HG03571 (cell line): ENCODE data around the gene ERBB4.

ENCODE experiments used
- ATAC-seq: cut with Tn5 transposase; IDR thresholded peaks from one replicate; pipeline ENCODE4 v1.9.1; 2021; ENCODE audit not compliant: unreplicated experiment

The ERBB4 gene

DNA sequence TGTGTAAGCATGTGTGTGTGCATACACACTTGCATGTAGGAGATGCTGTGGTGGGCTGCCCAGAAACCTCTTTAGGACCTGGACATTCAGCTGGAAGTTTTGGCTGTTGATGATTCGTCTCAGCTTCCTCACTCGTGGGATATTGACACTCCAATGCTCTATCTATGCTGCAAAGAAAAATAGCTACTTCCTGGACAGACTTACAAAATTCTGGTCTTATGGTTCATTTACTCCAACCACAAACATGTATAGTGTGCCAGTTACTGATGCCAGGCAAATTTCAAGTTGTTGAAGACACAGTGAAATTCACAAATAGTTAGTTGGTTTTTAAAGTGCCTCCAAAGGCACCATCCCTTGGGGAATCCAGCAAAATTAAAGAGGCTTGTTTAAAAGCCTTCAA, 1099.6 kb downstream of the ERBB4 start:
- no peak for ATAC-seq

- no peak for ATAC-seq
These were observed 1101.2 kb downstream of the ERBB4 start for GRCh38 chr2:211437396-211437795.

GRCh38 chr2:211436182-211436581, 1102.4 kb downstream of the ERBB4 start:
- ATAC-seq: no peak

GRCh38 chr2:211435331-211435730, 1103.3 kb downstream of the ERBB4 start:
- no peak for ATAC-seq

- no peak for ATAC-seq
These were observed 1103.8 kb downstream of the ERBB4 start for GRCh38 chr2:211434773-211435172.

DNA sequence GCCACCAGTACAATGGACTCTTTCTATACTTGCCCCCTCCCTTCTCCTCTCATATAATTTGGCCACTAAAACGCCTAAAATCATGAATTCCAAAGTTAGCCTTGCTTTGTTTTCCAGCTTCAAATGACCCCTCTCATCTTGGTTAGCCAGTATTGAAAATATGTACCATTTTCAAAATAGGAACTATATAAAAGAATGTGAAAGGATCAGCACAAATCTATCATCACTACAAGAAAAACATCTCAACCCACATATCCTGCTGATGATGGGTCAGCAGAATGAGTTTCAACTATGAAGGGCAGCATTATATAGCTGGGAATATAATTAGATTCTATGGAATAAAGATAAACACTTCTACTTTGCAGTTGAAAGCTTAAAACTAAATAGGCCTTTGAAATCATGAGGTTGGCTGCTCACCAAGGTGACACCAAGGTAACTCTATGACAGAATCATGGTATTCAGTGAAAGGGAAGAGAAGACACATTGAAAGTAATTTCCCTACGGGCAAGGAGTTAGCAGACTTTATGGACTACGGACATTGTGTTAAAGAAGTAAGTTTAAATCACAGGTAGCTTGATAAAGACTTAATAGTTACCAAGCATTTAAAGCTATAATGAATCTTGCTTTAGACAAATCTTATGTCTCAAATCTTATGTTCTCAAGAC, 1109.2 kb downstream of the ERBB4 start:
- no peak for ATAC-seq

- ATAC-seq: no peak
These were observed 1112.4 kb downstream of the ERBB4 start for GRCh38 chr2:211426240-211426639.

DNA sequence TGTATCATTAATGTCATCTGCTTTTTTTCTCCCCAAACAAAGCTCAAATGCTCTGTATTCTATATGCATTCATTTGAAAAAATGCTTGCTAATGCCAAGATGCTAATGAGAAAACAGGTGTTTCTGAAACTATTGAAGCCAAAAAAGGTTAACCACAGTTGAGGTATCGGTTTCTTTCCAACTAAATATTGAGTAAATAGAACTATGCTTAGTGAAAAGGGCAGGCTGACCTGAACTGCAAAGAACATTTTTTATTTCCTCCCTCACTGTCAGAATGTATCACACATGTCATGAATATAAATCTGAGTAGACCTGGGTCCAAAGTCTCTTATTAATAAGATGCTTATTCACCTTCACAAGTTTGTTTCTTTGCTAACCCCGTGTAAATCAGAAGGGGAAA, 1115.6 kb downstream of the ERBB4 start:
- no peak for ATAC-seq

DNA sequence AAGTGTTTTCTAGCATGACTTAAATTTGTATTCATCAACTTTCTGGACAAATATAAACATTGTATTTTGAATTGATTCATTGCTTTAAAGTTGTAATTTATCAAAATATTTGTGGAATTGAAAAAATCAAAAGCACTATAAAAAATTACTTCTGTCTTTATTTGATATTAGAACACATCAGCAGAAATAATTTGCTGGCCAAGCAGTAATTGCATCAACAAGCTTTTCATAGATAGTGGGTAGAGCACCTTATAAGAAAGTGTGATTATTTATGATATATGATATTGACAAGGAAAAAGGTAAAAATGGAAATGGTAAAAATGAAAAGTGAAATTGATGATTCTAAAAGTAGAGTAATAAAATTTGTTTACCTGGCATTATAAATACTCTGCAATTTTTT, 1121.1 kb downstream of the ERBB4 start:
- no peak for ATAC-seq

- ATAC-seq: no peak
These were observed 1122.2 kb downstream of the ERBB4 start for GRCh38 chr2:211416373-211416772.

- no peak for ATAC-seq
These were observed 1124.9 kb downstream of the ERBB4 start for GRCh38 chr2:211413746-211414145.

- no peak for ATAC-seq
These were observed 1130.1 kb downstream of the ERBB4 start for GRCh38 chr2:211408483-211408891.

- ATAC-seq: no peak
These were observed 1131.5 kb downstream of the ERBB4 start for GRCh38 chr2:211407076-211407475.

DNA sequence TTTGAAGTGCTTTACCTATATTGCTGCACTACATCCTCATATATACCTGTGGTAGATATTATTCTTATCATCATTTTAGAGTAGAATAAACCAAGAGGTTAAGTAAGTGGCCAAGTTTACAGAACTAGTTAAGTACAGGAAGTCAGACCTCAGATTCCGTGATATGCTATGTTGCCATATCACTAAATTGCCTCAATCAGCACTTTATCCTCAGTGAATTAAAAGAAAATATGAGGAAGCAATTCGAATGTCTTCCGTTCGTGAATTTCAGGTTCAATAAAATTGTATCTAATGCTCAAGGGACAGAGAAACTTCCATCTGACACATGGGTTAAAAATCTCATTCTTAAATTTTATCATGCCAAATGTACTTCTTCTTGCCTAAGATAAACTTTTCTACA, 1133.6 kb downstream of the ERBB4 start:
- ATAC-seq: no peak

DNA sequence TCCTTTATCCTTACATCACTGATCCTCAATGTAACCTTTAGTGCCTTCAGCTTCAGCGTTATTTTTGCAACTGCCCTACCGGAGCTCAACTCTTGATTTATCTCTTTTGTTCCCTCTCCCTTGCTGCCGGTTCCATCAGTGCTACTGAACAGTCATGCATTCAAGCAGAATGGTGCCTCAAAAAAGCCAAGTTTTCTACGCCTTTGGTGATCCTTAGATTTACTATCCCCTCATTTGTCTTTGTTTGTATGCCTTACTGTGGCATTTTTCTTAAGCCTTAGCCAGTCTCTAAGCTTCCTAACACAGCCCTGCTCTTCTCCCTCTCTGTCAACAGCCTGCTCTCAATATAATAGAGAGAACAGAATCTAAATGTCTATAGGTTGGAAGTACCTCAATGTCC, 1134.5 kb downstream of the ERBB4 start:
- no peak for ATAC-seq

DNA sequence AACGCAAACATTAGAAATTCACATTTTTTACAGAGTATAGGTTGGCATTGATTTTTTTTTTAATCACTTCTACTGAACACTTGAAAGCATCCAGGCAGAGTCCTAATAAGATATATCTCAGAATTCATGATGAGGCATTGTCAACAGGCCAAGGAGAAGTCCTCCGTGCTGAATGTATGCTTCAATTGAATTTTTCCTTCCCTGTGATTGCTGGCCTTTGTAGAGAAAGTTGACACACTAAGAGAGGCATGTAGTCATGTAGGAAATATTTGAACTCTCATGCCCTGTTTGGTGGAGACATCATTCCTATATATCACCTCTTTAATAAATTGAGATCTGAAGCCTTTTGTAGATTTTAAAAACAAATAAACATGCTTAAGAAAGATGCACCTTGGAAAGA, 1137.3 kb downstream of the ERBB4 start:
- ATAC-seq: no peak

- ATAC-seq: no peak
These were observed 1140.8 kb downstream of the ERBB4 start for GRCh38 chr2:211397764-211398163.

GRCh38 chr2:211396815-211397214, 1141.8 kb downstream of the ERBB4 start:
- no peak for ATAC-seq

DNA sequence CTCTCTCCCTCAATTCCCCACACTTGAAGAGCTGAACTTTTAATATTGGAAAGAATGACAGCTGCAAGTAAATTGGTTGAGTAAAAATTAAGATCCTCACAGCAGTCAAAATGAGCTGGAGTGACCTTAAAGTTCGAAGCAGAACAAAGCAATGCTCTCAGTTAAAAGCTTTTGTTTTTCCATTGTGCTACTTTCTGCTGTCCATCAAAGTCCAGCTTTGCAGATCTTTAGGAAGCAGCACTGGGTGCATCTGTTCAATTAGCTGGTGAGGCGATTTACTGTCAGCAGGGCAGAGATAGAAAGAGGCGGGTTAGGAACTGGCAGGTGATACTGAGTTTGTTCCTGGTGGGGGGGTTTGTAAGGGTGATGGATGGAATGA, 1147.4 kb downstream of the ERBB4 start:
- no peak for ATAC-seq

DNA sequence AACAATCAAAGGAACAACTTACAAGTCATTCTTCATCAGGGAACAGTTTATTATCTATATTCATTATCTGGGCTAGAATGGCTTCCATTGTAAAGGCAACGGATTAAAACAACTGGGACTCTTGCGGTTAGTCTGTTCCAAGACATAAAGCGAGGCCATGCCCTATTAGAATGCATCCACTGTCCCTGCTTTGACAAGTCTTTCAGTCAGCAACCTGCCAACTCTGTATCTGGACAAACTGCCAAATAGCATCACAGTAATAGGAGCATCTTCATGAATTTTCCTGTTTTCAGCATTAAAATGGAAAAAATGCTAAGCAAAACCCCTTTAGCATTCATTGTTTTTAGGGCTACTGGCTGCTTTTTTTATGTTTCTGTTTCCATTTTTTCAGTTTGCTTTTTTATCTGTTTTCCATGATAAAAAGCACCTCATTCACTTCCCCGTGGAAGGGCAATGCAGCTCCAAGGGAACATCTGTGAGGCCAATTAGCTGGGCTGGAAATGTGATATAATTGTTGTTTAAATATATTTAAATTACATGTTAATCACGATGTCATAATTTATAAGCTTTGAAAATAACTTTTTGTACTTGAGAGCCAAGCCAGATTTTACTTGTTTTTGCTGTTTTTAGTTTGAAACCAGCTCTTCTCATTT, 1147.9 kb downstream of the ERBB4 start:
- ATAC-seq: no peak

DNA sequence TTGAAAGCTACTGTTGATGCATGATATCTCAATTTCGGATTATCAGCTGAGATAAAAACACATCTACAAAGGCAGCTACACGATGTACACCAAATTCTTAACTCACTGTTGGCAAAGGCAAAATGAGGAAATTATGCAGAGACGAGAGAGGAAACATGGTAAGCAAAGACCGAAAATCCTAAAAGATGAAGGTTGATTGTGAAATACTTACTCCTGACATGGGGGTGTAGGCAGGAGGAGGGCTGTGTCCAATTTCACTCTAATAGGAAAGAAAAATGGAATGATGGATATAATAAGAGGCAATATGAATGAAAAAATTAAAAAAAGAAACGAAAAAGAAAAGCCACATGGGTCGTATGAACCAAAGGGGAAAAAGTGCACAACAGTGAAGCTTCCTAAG, 1150.9 kb downstream of the ERBB4 start:
- no peak for ATAC-seq

GRCh38 chr2:211380041-211380440, 1158.6 kb downstream of the ERBB4 start:
- no peak for ATAC-seq

GRCh38 chr2:211376410-211376809, 1162.2 kb downstream of the ERBB4 start:
- no peak for ATAC-seq
